OCI-LY7 (cell line): ENCODE measurements around the gene PCNX2. TPM values are rescaled to one million over a fixed set of nuclear protein-coding genes. Genes with fewer than 3 reads are reported as not detected.
"Not testable (repeated sequence)": the region's sequence is repeated elsewhere in the genome, so short reads cannot be mapped to it uniquely, and the experiment has no call there.

Source experiments
- BruUV-seq: library from RNA; stranded (reverse); fragments of 400-500 nt; replicated peaks from 2 replicates; lab custom pipeline; 2021; lab: Mats Ljungman, UMichigan
- CTCF ChIA-PET: fragments of 300-600 bp; sonication (Branson Sonifier 250); formaldehyde crosslinking; loops from one replicate; lab custom pipeline; 2022; ENCODE audit warnings: antibody characterized with exemption; ENCODE audit not compliant: unreplicated experiment; lab: Charles Lee
- POLR2A ChIA-PET: fragments of 300-600 bp; sonication (Branson Sonifier 250); formaldehyde crosslinking; loops from one replicate; lab custom pipeline; 2022; ENCODE audit warnings: antibody characterized with exemption; lab: Charles Lee
- DNase-seq: peaks from one replicate; pipeline ENCODE4 v3.0.0-alpha.2; 2015; ENCODE audit warnings: low spot score
- H2AFZ ChIP-seq: fragments of 200-600 bp; sonication (generic), shearing (Covaris generic); 2 replicates; pipeline ENCODE4 v1.6.1; 2014; ENCODE audit warnings: mild to moderate bottlenecking, antibody characterized with exemption, low read length, moderate library complexity
- H3K27ac ChIP-seq: fragments of 200-600 bp; sonication (generic); 2 replicates; pipeline ENCODE4 v1.5.1; 2014; ENCODE audit warnings: mixed run types, low read depth, mild to moderate bottlenecking, moderate library complexity, low read length, inconsistent platforms; ENCODE audit not compliant: poor library complexity, severe bottlenecking
- H3K36me3 ChIP-seq: fragments of 200-600 bp; sonication (generic); 2 replicates; pipeline ENCODE4 v1.6.1; 2014; ENCODE audit warnings: mild to moderate bottlenecking, antibody characterized with exemption, low read length, moderate library complexity, mixed read lengths; ENCODE audit not compliant: insufficient read depth
- H3K4me1 ChIP-seq: fragments of 200-600 bp; sonication (generic); 2 replicates; pipeline ENCODE4 v1.5.1; 2014; ENCODE audit warnings: mild to moderate bottlenecking, low read length; ENCODE audit not compliant: insufficient read depth, poor library complexity, severe bottlenecking
- H3K4me2 ChIP-seq: fragments of 200-600 bp; sonication (generic); 2 replicates; pipeline ENCODE4 v1.6.1; 2014; ENCODE audit warnings: mild to moderate bottlenecking, low read length
- H3K4me3 ChIP-seq: fragments of 200-600 bp; sonication (generic); 2 replicates; pipeline ENCODE4 v1.5.1; 2014; ENCODE audit warnings: mild to moderate bottlenecking, low read depth, low read length; ENCODE audit not compliant: poor library complexity, severe bottlenecking
- H3K79me2 ChIP-seq: fragments of 200-600 bp; sonication (generic); 2 replicates; pipeline ENCODE4 v1.6.1; 2016; ENCODE audit warnings: low read depth, mild to moderate bottlenecking, low read length, moderate library complexity, mixed read lengths; ENCODE audit not compliant: insufficient read depth
- H3K9me2 ChIP-seq: fragments of 200-600 bp; sonication (generic); 2 replicates; pipeline ENCODE4 v1.6.1; 2016; ENCODE audit warnings: mild to moderate bottlenecking, low read length, mixed read lengths; ENCODE audit not compliant: insufficient read depth
- H3K9me3 ChIP-seq: fragments of 200-600 bp; sonication (generic); 2 replicates; pipeline ENCODE4 v1.6.1; 2014; ENCODE audit warnings: mild to moderate bottlenecking, mixed run types, low read length, mixed read lengths
- H4K20me1 ChIP-seq: fragments of 200-600 bp; sonication (generic); 2 replicates; pipeline ENCODE4 v1.6.1; 2014; ENCODE audit warnings: mild to moderate bottlenecking, antibody characterized with exemption, low read length, moderate library complexity, mixed read lengths; ENCODE audit not compliant: insufficient read depth
- EZH2phosphoT487 ChIP-seq: fragments of 200-600 bp; sonication (generic); IDR thresholded peaks from 2 replicates; pipeline ENCODE4 v1.6.1; 2018; ENCODE audit warnings: low read depth, borderline replicate concordance, mild to moderate bottlenecking, mixed run types, antibody characterized with exemption, low read length, moderate library complexity, mixed read lengths
- intact Hi-C: fragments of 100-400 bp; cut with micrococcal nuclease; formaldehyde crosslinking; loops from one replicate; pipeline ENCODE4 v1.10.0; 2022; ENCODE audit not compliant: unreplicated experiment
- total RNA-seq, 2 experiments: library from RNA; depleted of rRNA in 1 of 2; stranded (reverse); fragments of >200 nt in 1 of 2; shearing (Covaris generic) in 1 of 2; gene quantifications; 2 replicates each; pipeline ENCODE4 v1.2.3, GENCODE V29; 2014 to 2022
- TF ChIP-seq, protein P1 (sequence below): fragments of 200-600 bp; sonication (generic); conservative IDR thresholded peaks from 2 replicates; pipeline ENCODE4 v1.5.1; 2014; ENCODE audit warnings: mild to moderate bottlenecking, antibody characterized with exemption, low read length, moderate library complexity, mixed read lengths

PCNX2 gene
- total RNA-seq, 2 experiments from 2014 or later = 17.1 to 26.9 TPM

- Histone ChIP-seq H3K4me2 (no peak overlapping the region), H3K9me2 (no peaks in the 10 kb centered on the region), H3K27ac (no peak overlapping the region), H4K20me1 (no peaks in the 10 kb centered on the region), H3K9me3 (no peaks in the 10 kb centered on the region), H3K4me1 (no peaks in the 10 kb centered on the region), H3K36me3 (no peaks in the 10 kb centered on the region), H3K4me3 (no peak overlapping the region), H3K79me2 (no peaks in the 10 kb centered on the region), H2AFZ (no peak overlapping the region)
- ChIA-PET POLR2A (interaction anchor here (1.0 kb wide), 1 partner anchor 11 kb away, joined by 4 read pairs; no protein-coding TSS in a partner anchor), CTCF (no interaction called here)
- intact Hi-C loops = no loop called here
- no peak for DNase-seq
- TF ChIP-seq, protein P1, sequence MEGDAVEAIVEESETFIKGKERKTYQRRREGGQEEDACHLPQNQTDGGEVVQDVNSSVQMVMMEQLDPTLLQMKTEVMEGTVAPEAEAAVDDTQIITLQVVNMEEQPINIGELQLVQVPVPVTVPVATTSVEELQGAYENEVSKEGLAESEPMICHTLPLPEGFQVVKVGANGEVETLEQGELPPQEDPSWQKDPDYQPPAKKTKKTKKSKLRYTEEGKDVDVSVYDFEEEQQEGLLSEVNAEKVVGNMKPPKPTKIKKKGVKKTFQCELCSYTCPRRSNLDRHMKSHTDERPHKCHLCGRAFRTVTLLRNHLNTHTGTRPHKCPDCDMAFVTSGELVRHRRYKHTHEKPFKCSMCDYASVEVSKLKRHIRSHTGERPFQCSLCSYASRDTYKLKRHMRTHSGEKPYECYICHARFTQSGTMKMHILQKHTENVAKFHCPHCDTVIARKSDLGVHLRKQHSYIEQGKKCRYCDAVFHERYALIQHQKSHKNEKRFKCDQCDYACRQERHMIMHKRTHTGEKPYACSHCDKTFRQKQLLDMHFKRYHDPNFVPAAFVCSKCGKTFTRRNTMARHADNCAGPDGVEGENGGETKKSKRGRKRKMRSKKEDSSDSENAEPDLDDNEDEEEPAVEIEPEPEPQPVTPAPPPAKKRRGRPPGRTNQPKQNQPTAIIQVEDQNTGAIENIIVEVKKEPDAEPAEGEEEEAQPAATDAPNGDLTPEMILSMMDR = no peak
- no peak for TF ChIP-seq EZH2phosphoT487
- BruUV-seq = no TSS peak
Measured at GRCh38 chr1:233004451-233004850, 291.1 kb downstream of the PCNX2 start.

- H3K79me2 ChIP-seq, H3K36me3 ChIP-seq, H3K9me2 ChIP-seq, H3K4me2 ChIP-seq, POLR2A ChIA-PET, H4K20me1 ChIP-seq, H2AFZ ChIP-seq, DNase-seq, CTCF ChIA-PET, intact Hi-C loops, H3K4me3 ChIP-seq, H3K27ac ChIP-seq, H3K4me1 ChIP-seq, H3K9me3 ChIP-seq, BruUV-seq: not testable (repeated sequence)
Measured at GRCh38 chr1:233003638-233004037, 291.9 kb downstream of the PCNX2 start.

- Histone ChIP-seq H3K27ac (no peak overlapping the region), H3K4me1 (no peaks in the 10 kb centered on the region), H3K9me2 (no peaks in the 10 kb centered on the region), H3K9me3 (no peaks in the 10 kb centered on the region), H3K36me3 (peaks cover 15% of the 10 kb centered on the region), H3K4me3 (no peak overlapping the region), H2AFZ (no peak overlapping the region), H3K79me2 (no peaks in the 10 kb centered on the region), H3K4me2 (no peak overlapping the region), H4K20me1 (no peaks in the 10 kb centered on the region)
- ChIA-PET POLR2A (interaction anchor here (0.5 to 1.1 kb wide), 3 partner anchors 16 to 206 kb away, joined by 3 read pairs; no protein-coding TSS in a partner anchor), CTCF (no interaction called here)
- no TSS peak for BruUV-seq
- intact Hi-C loops = no loop called here
- TF ChIP-seq EZH2phosphoT487 = no peak
- TF ChIP-seq, protein P1 = no peak
- DNase-seq = no peak
Measured at GRCh38 chr1:232999956-233000625, 295.4 kb downstream of the PCNX2 start.
